ENCODE measurements around the gene FLRT1. TPM values are rescaled to one million over a fixed set of nuclear protein-coding genes. Genes with fewer than 3 reads are reported as not detected.

The FLRT1 gene
- polyA plus RNA-seq, 2 of the 4 experiments (the other 2 are of a cell fraction): 0.10 to 0.31 TPM

GRCh38 chr11:64067230-64067993 lies 31.7 kb downstream of the FLRT1 start:
- FAIRE-seq (no peak), ATAC-seq (no peak), DNase-seq (ENCODE audit: low read depth in 1 of 2, low spot score in 1 of 2) (no peak)
- WGBS (ENCODE audit: missing lambda C conversion rate): 86% methylated on average over 23 of the region's 26 CpGs
- H3K4me3 ChIP-seq: no peak overlapping the region
- no peak for TF ChIP-seq HOXB5 (CRISPR knock-in tag; IDR thresholded peaks at IDR 0.05)
- no peak for TF ChIP-seq HOXA7 (CRISPR knock-in tag; IDR thresholded peaks at IDR 0.05)
- TF ChIP-seq RARB (CRISPR knock-in tag; IDR thresholded peaks at IDR 0.05): no peak
- TF ChIP-seq ESRRA (IDR thresholded peaks at IDR 0.05; ENCODE audit: borderline replicate concordance, low read length): no peak
- TF ChIP-seq EHMT2 (IDR thresholded peaks at IDR 0.05; ENCODE audit: low read depth): no peak
- TF ChIP-seq, protein P1, sequence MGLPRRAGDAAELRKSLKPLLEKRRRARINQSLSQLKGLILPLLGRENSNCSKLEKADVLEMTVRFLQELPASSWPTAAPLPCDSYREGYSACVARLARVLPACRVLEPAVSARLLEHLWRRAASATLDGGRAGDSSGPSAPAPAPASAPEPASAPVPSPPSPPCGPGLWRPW (IDR thresholded peaks at IDR 0.05): no peak
- no peak for TF ChIP-seq HDAC2 (IDR thresholded peaks at IDR 0.05)
- no peak for TF ChIP-seq PBX3 (IDR thresholded peaks at IDR 0.05)
- TF ChIP-seq ZC3H11A (IDR thresholded peaks at IDR 0.05): no peak
- no peak for TF ChIP-seq RFX5 (IDR thresholded peaks at IDR 0.05)
- TF ChIP-seq KDM1A (IDR thresholded peaks at IDR 0.05; ENCODE audit: low read depth): no peak
- TF ChIP-seq KDM5A (IDR thresholded peaks at IDR 0.05): no peak
- TF ChIP-seq GATA3 (IDR thresholded peaks at IDR 0.05; ENCODE audit: borderline replicate concordance): no peak
- TF ChIP-seq, protein P2, sequence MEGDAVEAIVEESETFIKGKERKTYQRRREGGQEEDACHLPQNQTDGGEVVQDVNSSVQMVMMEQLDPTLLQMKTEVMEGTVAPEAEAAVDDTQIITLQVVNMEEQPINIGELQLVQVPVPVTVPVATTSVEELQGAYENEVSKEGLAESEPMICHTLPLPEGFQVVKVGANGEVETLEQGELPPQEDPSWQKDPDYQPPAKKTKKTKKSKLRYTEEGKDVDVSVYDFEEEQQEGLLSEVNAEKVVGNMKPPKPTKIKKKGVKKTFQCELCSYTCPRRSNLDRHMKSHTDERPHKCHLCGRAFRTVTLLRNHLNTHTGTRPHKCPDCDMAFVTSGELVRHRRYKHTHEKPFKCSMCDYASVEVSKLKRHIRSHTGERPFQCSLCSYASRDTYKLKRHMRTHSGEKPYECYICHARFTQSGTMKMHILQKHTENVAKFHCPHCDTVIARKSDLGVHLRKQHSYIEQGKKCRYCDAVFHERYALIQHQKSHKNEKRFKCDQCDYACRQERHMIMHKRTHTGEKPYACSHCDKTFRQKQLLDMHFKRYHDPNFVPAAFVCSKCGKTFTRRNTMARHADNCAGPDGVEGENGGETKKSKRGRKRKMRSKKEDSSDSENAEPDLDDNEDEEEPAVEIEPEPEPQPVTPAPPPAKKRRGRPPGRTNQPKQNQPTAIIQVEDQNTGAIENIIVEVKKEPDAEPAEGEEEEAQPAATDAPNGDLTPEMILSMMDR (IDR thresholded peaks at IDR 0.05): no peak
- TF ChIP-seq RAD21 (conservative IDR thresholded peaks at IDR 0.05 in 1 of 2, IDR thresholded peaks at IDR 0.05 in 1 of 2): no peak
- TF ChIP-seq JUNB (IDR thresholded peaks at IDR 0.05): no peak
- no peak for TF ChIP-seq POLR2A (IDR thresholded peaks at IDR 0.05; ENCODE audit: low read length)
- TF ChIP-seq BHLHE40 (IDR thresholded peaks at IDR 0.05; ENCODE audit: low read depth, low read length): no peak
- H3K27ac ChIP-seq: no peak overlapping the region
- no peaks in the 10 kb centered on the region for H3K9me3 ChIP-seq
- no peak overlapping the region for H3K4me2 ChIP-seq
- ChIA-PET POLR2A (no interaction called here), CTCF (interaction anchor here (0.9 to 1.6 kb wide), 3 partner anchors 9 to 299 kb away, joined by 3 read pairs; partner anchors contain the start of gene ZFTA)
- H3K4me1 ChIP-seq: no peaks in the 10 kb centered on the region

DNA sequence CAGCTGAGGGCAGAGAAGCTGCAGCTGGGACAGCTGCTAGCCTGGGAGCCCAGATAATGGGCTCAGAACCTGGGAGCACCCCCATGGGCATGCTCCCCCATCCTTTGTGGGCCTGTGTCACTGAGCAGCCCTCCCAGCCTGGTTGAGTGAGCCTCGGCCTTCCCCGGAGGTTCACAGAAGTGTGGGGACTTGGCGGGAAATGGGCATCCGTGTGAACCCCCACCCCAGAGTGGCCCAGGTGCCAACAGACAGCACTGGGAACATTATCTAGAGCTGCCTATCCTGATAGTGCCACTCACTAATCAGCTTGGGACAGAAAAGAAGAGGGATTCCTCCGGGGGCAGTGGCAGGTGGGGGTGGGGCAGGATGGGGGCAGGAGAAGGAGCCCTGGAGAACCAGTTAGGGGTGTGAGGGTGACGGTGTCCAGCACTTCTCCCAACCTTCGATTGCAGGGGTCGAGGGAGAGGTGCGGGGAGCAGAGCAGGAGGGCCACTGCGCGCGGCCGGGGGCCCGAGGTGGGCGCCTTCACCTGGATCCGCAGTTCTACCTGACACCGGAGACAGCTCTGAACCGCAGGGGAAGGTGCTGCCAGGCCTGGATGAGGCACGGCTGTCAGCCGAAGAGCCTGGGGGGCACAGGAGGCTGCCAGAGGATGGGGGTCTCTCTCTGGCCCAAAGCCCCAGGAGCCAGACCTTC lies 33.1 kb downstream of the FLRT1 start:
- Histone ChIP-seq H3K9me3 (no peaks in the 10 kb centered on the region), H3K4me1 (no peaks in the 10 kb centered on the region), H3K27ac (no peak overlapping the region), H3K4me2 (no peak overlapping the region), H3K4me3 (no peak overlapping the region)
- ChIA-PET CTCF (interaction anchor here (0.7 to 1.0 kb wide), 2 partner anchors 11 to 54 kb away, joined by 3 read pairs; no protein-coding TSS in a partner anchor), POLR2A (interaction anchor here (0.6 kb wide), 1 partner anchor 82 kb away, joined by 3 read pairs; no protein-coding TSS in a partner anchor)
- 85% methylated on average over 20 of the region's 20 CpGs for WGBS (ENCODE audit: missing lambda C conversion rate)
- DNase-seq (ENCODE audit: low read depth in 1 of 2, low spot score in 1 of 2) (no peak), ATAC-seq (no peak), FAIRE-seq (no peak)
- TF ChIP-seq NFE2L2 (conservative IDR thresholded peaks at IDR 0.05; ENCODE audit: low read length) (no peak), HOXB13 (CRISPR knock-in tag; IDR thresholded peaks at IDR 0.05; ENCODE audit: low read depth) (no peak), POLR2AphosphoS2 (conservative IDR thresholded peaks at IDR 0.05; ENCODE audit: low read length) (no peak), HMGXB4 (CRISPR knock-in tag; IDR thresholded peaks at IDR 0.05; ENCODE audit: borderline replicate concordance) (no peak), CHD4 (IDR thresholded peaks at IDR 0.05; ENCODE audit: borderline replicate concordance) (no peak), JUN (IDR thresholded peaks at IDR 0.05) (no peak), RARB (CRISPR knock-in tag; IDR thresholded peaks at IDR 0.05) (no peak), JUNB (IDR thresholded peaks at IDR 0.05) (no peak), PHF8 (IDR thresholded peaks at IDR 0.05; ENCODE audit: borderline replicate concordance, low read depth) (no peak), MAZ (IDR thresholded peaks at IDR 0.05; ENCODE audit: borderline replicate concordance, low read depth, low read length) (no peak), NPAS2 (CRISPR knock-in tag; IDR thresholded peaks at IDR 0.05; ENCODE audit: borderline replicate concordance) (no peak)
- TF ChIP-seq, protein P3, sequence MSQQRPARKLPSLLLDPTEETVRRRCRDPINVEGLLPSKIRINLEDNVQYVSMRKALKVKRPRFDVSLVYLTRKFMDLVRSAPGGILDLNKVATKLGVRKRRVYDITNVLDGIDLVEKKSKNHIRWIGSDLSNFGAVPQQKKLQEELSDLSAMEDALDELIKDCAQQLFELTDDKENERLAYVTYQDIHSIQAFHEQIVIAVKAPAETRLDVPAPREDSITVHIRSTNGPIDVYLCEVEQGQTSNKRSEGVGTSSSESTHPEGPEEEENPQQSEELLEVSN (IDR thresholded peaks at IDR 0.05; ENCODE audit: borderline replicate concordance, low read depth): no peak
- TF ChIP-seq, protein P4, sequence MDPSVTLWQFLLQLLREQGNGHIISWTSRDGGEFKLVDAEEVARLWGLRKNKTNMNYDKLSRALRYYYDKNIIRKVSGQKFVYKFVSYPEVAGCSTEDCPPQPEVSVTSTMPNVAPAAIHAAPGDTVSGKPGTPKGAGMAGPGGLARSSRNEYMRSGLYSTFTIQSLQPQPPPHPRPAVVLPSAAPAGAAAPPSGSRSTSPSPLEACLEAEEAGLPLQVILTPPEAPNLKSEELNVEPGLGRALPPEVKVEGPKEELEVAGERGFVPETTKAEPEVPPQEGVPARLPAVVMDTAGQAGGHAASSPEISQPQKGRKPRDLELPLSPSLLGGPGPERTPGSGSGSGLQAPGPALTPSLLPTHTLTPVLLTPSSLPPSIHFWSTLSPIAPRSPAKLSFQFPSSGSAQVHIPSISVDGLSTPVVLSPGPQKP (IDR thresholded peaks at IDR 0.05; ENCODE audit: low read depth, low read length): no peak

Measured in A549 (cell line).